Activated CD8-positive, alpha-beta T cell treated with anti-CD3 and anti-CD28 coated beads, Interleukin-2, amount 10 ng/mL, durations not matched to agents 7 days and 5 days (primary cell): ENCODE results near the gene DCTN5. TPM values are rescaled to one million over a fixed set of nuclear protein-coding genes. Genes with fewer than 3 reads are reported as not detected.

ENCODE experiments used
- ATAC-seq: fragments of 150-1000 bp; cut with Tn5 transposase; one replicate; pipeline ENCODE4 v1.10.0; 2021; ENCODE audit warnings: moderate library complexity
- CTCF ChIA-PET: fragments of 350-600 bp; sonication (Branson Sonifier 250); formaldehyde crosslinking; loops from one replicate; lab custom pipeline; 2021; ENCODE audit warnings: antibody characterized with exemption; lab: Charles Lee
- POLR2A ChIA-PET: fragments of 350-600 bp; sonication (Branson Sonifier 250); formaldehyde crosslinking; loops from one replicate; lab custom pipeline; 2021; ENCODE audit warnings: antibody characterized with exemption; lab: Charles Lee
- DNase-seq: peaks from one replicate; pipeline ENCODE4 v3.0.0-alpha.2; 2020
- H3K27ac Mint-ChIP-seq: one replicate; pipeline ENCODE4 v1.8.0; 2021; ENCODE audit warnings: mild to moderate bottlenecking, mixed read lengths
- H3K27me3 Mint-ChIP-seq: one replicate; pipeline ENCODE4 v1.8.0; 2021; ENCODE audit warnings: low read depth, mixed read lengths
- H3K36me3 Mint-ChIP-seq: one replicate; pipeline ENCODE4 v1.8.0; 2021; ENCODE audit warnings: low read depth, mixed read lengths
- H3K4me1 Mint-ChIP-seq: one replicate; pipeline ENCODE4 v1.8.0; 2021; ENCODE audit warnings: low read depth, mixed read lengths
- H3K4me3 Mint-ChIP-seq: one replicate; pipeline ENCODE4 v1.8.0; 2021; ENCODE audit warnings: mild to moderate bottlenecking, mixed read lengths
- H3K9me3 Mint-ChIP-seq: one replicate; pipeline ENCODE4 v1.8.0; 2022; ENCODE audit warnings: mixed read lengths; ENCODE audit not compliant: insufficient read depth
- total RNA-seq, 2 experiments: library from RNA; stranded (reverse); gene quantifications; one replicate each; pipeline ENCODE4 v1.2.3, GENCODE V29; 2021

The DCTN5 gene
- total RNA-seq, 2 experiments from 2014 or later = 71.9 to 72.6 TPM

DNA sequence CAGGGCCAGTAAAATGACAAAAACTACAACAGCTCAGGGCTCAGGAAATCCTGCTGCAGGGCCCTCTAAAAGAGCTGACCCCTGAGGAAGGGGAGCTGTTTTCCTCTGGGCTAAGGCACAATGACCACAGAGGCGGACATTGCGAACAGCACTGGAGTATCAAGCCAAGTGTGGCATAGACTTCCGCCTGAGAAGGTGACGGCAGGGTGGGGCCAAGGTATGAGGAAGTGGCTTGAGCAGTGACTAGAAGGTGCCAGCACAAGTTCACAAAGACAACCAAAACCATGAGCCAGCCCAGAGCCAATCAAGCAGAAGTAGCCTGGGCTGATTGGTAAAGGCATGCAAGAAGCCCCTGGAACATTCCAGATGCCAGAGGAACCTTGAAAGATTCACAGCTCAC lies 57.8 kb downstream of the DCTN5 start:
- no peak overlapping the region for H3K4me3 Mint-ChIP-seq
- CTCF ChIA-PET = no interaction called here
- H3K27me3 Mint-ChIP-seq = peaks cover 8% of the 10 kb centered on the region
- DNase-seq = peak; percentile 41
- POLR2A ChIA-PET = no interaction called here
- H3K27ac Mint-ChIP-seq = peak overlapping the region; percentile 69
- ATAC-seq = peak; percentile 58
- H3K36me3 Mint-ChIP-seq = peaks cover 2% of the 10 kb centered on the region
- H3K9me3 Mint-ChIP-seq = peaks cover 9% of the 10 kb centered on the region
- H3K4me1 Mint-ChIP-seq = peaks cover 16% of the 10 kb centered on the region

DNA sequence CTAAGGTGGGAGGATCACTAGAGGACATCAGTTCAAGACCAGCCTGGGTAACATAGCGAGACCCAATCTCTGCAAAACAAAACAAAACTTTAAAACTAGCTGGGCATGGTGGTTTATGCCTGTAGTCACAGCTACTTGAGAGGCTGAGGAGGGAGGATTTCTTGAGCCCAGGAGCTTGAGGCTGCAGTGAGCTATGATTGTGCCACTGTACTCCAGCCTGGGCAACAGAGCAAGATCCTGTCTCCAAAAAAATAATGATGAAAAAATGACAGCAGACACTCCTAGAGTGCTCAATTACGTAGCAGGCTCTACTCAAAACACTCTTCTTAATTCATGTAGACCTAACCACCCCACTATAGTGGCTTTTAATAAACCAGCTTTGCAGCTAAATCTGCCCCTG lies 58.8 kb downstream of the DCTN5 start:
- POLR2A ChIA-PET = interaction anchor here (0.7 kb wide), 1 partner anchor 15 kb away, joined by 4 read pairs; no protein-coding TSS in a partner anchor

DNA sequence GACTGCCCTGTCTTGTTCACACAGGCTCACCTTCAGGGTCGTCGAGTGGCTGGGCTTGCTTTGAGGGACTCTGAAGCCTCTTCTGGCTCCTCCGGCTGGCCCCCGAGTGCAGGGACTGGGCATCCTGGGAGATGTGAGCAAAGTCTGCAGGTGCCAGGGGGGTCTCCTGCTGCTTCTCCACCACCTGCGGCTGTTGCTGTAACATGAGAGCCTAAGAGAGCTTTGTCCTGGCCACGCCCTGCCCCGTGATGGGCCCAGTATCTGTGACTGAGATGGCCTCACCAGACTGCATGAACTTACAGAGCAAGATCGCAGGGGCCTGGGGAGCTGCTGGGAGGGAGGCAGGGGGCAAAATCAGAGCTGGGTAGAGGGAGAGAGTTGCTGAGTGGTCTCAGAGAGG lies 59.2 kb downstream of the DCTN5 start:
- no peak overlapping the region for H3K27ac Mint-ChIP-seq
- DNase-seq (no peak), ATAC-seq (no peak)
- H3K27me3 Mint-ChIP-seq = peaks cover 12% of the 10 kb centered on the region
- peaks cover 2% of the 10 kb centered on the region for H3K36me3 Mint-ChIP-seq
- peaks cover 8% of the 10 kb centered on the region for H3K4me1 Mint-ChIP-seq
- H3K4me3 Mint-ChIP-seq = no peak overlapping the region
- ChIA-PET POLR2A (no interaction called here), CTCF (no interaction called here)
- H3K9me3 Mint-ChIP-seq = peaks cover 9% of the 10 kb centered on the region

More for the DNA sequence above, 58.8 kb downstream of the DCTN5 start:
- Mint-ChIP-seq H3K4me1 (peaks cover 8% of the 10 kb centered on the region), H3K4me3 (no peak overlapping the region), H3K36me3 (peaks cover 2% of the 10 kb centered on the region), H3K27me3 (peaks cover 9% of the 10 kb centered on the region), H3K9me3 (peaks cover 9% of the 10 kb centered on the region), H3K27ac (no peak overlapping the region)
- ATAC-seq (no peak), DNase-seq (no peak)
- CTCF ChIA-PET = no interaction called here

DNA sequence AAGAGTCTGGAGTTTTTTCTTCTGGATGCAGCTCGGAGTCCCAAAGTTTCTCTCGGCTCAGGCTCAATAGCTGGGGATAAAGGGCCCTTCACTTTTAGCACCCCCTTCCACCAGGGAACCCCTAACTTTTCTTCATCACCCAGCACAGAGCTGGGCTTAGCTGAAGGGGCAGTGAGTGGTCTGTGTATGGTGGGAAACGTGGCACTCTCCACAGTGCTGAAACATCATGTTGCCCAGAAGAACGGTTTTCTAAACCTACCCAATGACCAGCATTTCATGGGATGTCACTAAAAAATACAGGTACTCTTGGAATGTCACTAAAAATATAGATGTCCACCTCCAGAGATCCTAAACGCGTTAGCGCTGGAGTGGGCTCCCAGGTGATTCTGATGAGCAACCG lies 59.8 kb downstream of the DCTN5 start:
- Mint-ChIP-seq H3K27ac (no peak overlapping the region), H3K36me3 (peaks cover 2% of the 10 kb centered on the region), H3K27me3 (peaks cover 12% of the 10 kb centered on the region), H3K9me3 (peaks cover 9% of the 10 kb centered on the region), H3K4me1 (peaks cover 8% of the 10 kb centered on the region), H3K4me3 (no peak overlapping the region)
- ATAC-seq (no peak), DNase-seq (no peak)
- ChIA-PET POLR2A (no interaction called here), CTCF (interaction anchor here (0.8 kb wide), 1 partner anchor 8 kb away, joined by 3 read pairs; no protein-coding TSS in a partner anchor)

DNA sequence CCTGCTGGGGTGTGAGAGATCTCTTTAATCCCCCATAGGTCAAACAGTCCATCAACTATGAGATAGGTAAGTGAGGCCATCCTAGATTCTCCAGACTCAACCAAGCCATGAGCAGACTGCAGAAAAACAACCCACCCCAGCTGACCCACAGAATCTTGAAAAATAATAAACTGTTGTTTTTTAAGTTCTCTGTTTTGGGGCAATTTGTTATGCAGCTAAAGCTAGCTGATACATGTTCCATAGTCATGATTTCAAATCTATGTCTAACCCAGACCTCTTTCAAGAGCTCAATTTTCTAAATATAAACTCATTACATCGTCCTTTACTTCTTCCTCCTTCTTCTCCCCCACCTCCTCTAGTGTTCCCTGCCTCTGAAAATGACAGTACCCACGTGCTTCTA lies 61.7 kb downstream of the DCTN5 start:
- no peak for ATAC-seq
- POLR2A ChIA-PET = no interaction called here
- CTCF ChIA-PET = interaction anchor here (0.9 kb wide), 1 partner anchor 98 kb away, joined by 3 read pairs; no protein-coding TSS in a partner anchor
- Mint-ChIP-seq H3K4me1 (peaks cover 8% of the 10 kb centered on the region), H3K4me3 (no peak overlapping the region), H3K36me3 (peaks cover 2% of the 10 kb centered on the region), H3K9me3 (peaks cover 9% of the 10 kb centered on the region), H3K27me3 (peaks cover 12% of the 10 kb centered on the region), H3K27ac (no peak overlapping the region)
- DNase-seq = no peak

DNA sequence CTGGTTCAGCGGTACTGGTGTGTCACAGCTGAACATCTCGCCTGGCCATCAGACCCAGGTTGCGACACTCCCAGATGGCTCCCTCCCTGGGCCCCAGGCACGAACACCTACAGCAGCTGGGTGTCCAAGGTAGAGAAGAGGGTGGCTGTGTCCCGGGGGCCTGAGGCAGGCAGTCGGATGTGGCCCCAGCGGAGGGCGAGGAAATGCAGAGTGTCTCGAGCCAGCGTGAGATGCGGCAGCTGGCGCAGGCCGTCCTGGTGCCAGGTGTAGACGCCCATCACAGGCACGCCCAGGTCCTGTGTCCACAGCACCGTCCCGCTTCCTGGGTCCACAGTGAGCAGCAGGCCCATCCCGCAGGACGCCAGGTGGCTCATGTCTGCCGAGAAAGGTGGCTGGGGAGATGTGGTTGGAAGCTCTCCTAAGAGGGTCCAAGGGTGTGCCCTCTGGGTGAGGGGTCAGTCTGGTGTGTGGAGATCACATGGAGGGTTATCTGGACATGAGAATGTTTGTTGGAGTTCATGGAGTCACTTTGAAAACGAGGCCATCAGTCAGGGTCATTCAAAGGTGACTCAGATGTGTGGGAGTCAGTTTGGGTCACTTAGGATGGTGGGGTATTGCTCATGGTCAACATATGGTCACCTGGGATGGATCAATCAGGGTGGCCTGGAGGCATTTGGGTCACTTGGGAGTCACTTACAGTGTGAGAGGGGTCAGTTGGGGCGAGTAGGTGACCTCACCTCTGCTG lies 63.7 kb downstream of the DCTN5 start:
- H3K4me1 Mint-ChIP-seq = no peaks in the 10 kb centered on the region
- DNase-seq (no peak), ATAC-seq (no peak)
- no peak overlapping the region for H3K4me3 Mint-ChIP-seq
- ChIA-PET POLR2A (no interaction called here), CTCF (no interaction called here)
- peaks cover 22% of the 10 kb centered on the region for H3K9me3 Mint-ChIP-seq
- peaks cover 2% of the 10 kb centered on the region for H3K36me3 Mint-ChIP-seq
- no peak overlapping the region for H3K27ac Mint-ChIP-seq
- peaks cover 17% of the 10 kb centered on the region for H3K27me3 Mint-ChIP-seq

DNA sequence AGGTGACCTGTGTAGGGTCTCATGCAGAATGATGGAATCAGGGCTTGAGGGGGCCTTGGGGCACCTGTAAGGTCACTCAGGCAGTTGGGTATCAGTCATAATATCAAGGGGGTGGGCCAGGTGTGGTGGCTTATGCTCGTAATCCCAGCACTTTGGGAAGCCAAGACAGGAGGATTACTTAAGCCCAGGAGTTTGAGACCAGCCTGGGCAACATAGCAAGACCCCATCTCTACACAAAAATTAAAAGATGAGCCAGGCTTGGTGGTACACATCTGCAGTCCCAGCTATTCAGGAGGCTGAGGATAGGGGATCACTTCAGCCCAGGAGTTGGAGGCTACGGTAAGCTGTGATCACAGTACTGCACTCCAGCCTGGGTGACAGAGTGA lies 64.2 kb downstream of the DCTN5 start:
- peaks cover 2% of the 10 kb centered on the region for H3K36me3 Mint-ChIP-seq
- H3K4me3 Mint-ChIP-seq = no peak overlapping the region
- CTCF ChIA-PET = no interaction called here
- no peak overlapping the region for H3K27ac Mint-ChIP-seq
- DNase-seq (no peak), ATAC-seq (no peak)
- H3K9me3 Mint-ChIP-seq = peaks cover 26% of the 10 kb centered on the region
- no peaks in the 10 kb centered on the region for H3K4me1 Mint-ChIP-seq
- POLR2A ChIA-PET = no interaction called here
- peaks cover 18% of the 10 kb centered on the region for H3K27me3 Mint-ChIP-seq

DNA sequence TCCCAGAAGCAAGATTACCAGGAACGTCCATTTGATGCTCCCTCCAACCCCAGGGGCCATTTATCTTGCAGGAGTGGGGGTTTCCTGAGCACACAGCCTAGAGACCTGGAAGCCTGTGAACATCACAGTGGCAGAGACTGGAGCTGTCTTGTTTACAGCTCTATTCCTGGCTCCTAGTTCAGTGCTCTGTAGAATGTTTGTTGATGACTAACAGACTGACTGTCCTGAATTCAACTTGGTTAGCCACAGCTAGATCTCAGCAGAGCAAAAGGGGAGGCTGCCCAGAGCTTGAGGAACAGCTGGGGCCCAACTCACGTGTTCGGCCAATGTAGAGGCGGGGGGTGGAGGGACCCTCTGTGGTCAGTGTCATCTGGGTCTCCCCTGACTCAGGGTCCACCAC lies 65.2 kb downstream of the DCTN5 start:
- CTCF ChIA-PET = no interaction called here

DNA sequence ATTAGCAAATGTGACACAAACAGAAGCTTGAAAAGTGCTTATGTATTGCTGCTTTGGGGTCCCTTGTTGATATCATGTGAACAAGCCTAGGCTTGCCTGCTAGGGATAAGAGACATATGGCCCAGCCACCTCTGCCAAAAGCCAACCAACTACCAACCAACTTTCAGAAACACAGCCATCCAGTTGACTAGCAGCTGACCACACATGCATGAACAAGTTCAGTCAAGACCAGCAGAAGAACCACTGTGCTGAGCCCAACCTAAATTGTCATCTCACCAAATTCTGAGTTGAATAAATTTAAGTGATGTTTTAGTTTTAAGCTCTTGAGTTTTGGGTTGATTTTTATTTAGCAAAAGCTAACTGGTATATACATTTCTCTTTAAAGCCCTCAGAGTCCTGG lies 68.3 kb downstream of the DCTN5 start:
- DNase-seq = no peak
- no peaks in the 10 kb centered on the region for H3K4me1 Mint-ChIP-seq
- POLR2A ChIA-PET = no interaction called here
- CTCF ChIA-PET = no interaction called here
- H3K4me3 Mint-ChIP-seq = no peak overlapping the region
- H3K27me3 Mint-ChIP-seq = peaks cover 28% of the 10 kb centered on the region
- H3K36me3 Mint-ChIP-seq = peaks cover 2% of the 10 kb centered on the region
- ATAC-seq = no peak
- peaks cover 16% of the 10 kb centered on the region for H3K9me3 Mint-ChIP-seq
- H3K27ac Mint-ChIP-seq = no peak overlapping the region

More for the DNA sequence above, 65.2 kb downstream of the DCTN5 start:
- DNase-seq (no peak), ATAC-seq (no peak)
- Mint-ChIP-seq H3K4me1 (no peaks in the 10 kb centered on the region), H3K36me3 (peaks cover 2% of the 10 kb centered on the region), H3K4me3 (no peak overlapping the region), H3K27me3 (peaks cover 20% of the 10 kb centered on the region), H3K27ac (no peak overlapping the region), H3K9me3 (peaks cover 26% of the 10 kb centered on the region)
- POLR2A ChIA-PET = interaction anchor here (0.7 kb wide), 1 partner anchor 13 kb away, joined by 3 read pairs; no protein-coding TSS in a partner anchor

DNA sequence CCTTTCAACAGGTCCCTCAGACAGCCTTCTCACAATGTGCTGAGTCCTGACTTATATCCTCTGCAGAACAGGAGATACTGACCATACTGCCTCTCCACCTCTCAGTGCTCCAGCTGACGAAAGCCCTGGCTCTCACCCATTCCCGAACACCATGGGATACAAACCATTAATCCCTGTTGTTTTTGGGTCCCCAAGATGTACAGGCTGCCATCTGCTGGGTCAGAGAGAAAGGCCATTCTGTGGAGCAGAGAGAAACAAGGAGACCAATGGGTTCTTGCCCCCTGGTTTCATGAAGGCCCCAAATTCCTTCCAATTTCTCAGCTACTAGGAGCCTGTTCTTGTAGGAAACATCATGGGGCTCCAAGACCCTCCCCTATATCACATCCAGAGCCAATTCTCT lies 68.7 kb downstream of the DCTN5 start:
- ATAC-seq = no peak
- POLR2A ChIA-PET = no interaction called here
- Mint-ChIP-seq H3K4me3 (no peak overlapping the region), H3K36me3 (peaks cover 2% of the 10 kb centered on the region), H3K9me3 (peaks cover 16% of the 10 kb centered on the region), H3K4me1 (no peaks in the 10 kb centered on the region), H3K27me3 (peaks cover 31% of the 10 kb centered on the region), H3K27ac (no peak overlapping the region)
- CTCF ChIA-PET = no interaction called here
- DNase-seq = no peak

DNA sequence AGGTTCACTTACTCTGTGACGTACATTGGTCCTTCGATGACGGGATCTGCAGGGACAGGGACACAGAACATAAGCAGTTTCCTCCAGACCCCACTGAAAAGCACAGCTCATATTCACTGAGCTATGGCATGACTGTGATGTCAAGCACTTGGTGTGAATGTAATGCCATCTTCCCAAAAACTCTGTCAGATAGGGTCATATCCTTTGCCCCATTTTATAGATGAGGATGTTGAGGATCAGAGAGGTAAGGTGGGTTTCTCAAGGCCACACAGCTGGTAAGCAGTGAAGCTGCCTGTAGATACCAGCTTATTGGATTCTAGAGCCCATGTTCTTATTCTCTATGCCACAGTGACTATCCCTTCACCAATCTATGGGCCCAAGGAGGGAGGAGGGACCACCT lies 69.2 kb downstream of the DCTN5 start:
- Mint-ChIP-seq H3K4me3 (no peak overlapping the region), H3K9me3 (peaks cover 16% of the 10 kb centered on the region), H3K4me1 (no peaks in the 10 kb centered on the region), H3K27ac (no peak overlapping the region), H3K36me3 (peaks cover 2% of the 10 kb centered on the region), H3K27me3 (peaks cover 28% of the 10 kb centered on the region)
- ATAC-seq (no peak), DNase-seq (no peak)
- ChIA-PET POLR2A (no interaction called here), CTCF (no interaction called here)

DNA sequence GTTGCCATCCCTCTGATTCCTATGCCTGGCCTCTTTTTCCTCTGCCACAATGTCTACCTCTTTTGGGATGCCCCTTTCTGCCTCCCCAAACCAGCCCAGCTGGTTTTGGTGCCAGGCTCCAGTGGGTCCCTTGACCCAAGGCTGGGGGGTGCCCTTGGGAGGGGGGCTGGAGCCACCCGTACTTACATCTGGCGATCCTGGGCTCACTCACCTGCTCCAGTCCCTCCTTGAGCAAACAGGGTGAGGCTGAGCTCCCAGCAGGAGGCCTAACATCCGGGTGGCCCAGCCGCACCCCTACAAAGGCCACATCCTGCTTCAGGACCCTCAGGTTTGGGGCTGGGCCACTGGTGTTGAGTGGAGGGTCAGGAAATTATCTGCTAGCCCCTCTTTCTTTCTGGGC lies 70.5 kb downstream of the DCTN5 start:
- CTCF ChIA-PET = no interaction called here
- Mint-ChIP-seq H3K9me3 (peaks cover 16% of the 10 kb centered on the region), H3K4me1 (no peaks in the 10 kb centered on the region), H3K27ac (no peak overlapping the region), H3K36me3 (peaks cover 2% of the 10 kb centered on the region), H3K27me3 (peaks cover 32% of the 10 kb centered on the region), H3K4me3 (no peak overlapping the region)
- DNase-seq (no peak), ATAC-seq (no peak)
- POLR2A ChIA-PET = no interaction called here
